Panc1 (cell line): ENCODE measurements around the gene GPRC5C.

Experiments used
- CTCF ChIP-seq: fragments of 450-650 bp; IDR thresholded peaks from 2 replicates; pipeline ENCODE4 v1.5.1; 2017; ENCODE audit warnings: mild to moderate bottlenecking
- POLR2AphosphoS5 ChIP-seq: IDR thresholded peaks from 2 replicates; pipeline ENCODE4 v1.6.1; 2012; ENCODE audit warnings: mild to moderate bottlenecking, low read depth, low read length, moderate library complexity
- TCF7L2 ChIP-seq: IDR thresholded peaks from 2 replicates; pipeline ENCODE4 v1.6.1; 2011; ENCODE audit warnings: mild to moderate bottlenecking, low read depth, low read length, inconsistent platforms

- no peak for TF ChIP-seq CTCF
- no peak for TF ChIP-seq TCF7L2
- TF ChIP-seq POLR2AphosphoS5 = no peak
These were observed 11.0 kb downstream of the GPRC5C start for GRCh38 chr17:74442670-74443515.
